ENCODE measurements around the gene C2orf76.

The C2orf76 gene

GRCh38 chr2:119337749-119338148, 28.9 kb downstream of the C2orf76 start:
- no peak for DNase-seq

GRCh38 chr2:119333833-119334232, 32.8 kb downstream of the C2orf76 start:
- no peak for DNase-seq

GRCh38 chr2:119333360-119333759, 33.3 kb downstream of the C2orf76 start:
- no peak for DNase-seq

- DNase-seq = no peak
Measured at GRCh38 chr2:119332953-119333352, 33.7 kb downstream of the C2orf76 start.

GRCh38 chr2:119327431-119327830, 39.2 kb downstream of the C2orf76 start:
- no peak for DNase-seq

- DNase-seq = no peak
Measured at GRCh38 chr2:119326938-119327337, 39.7 kb downstream of the C2orf76 start.

GRCh38 chr2:119324685-119325270, 41.9 kb downstream of the C2orf76 start:
- DNase-seq = no peak

GRCh38 chr2:119323459-119323858, 43.2 kb downstream of the C2orf76 start:
- no peak for DNase-seq

- DNase-seq = no peak
Measured at GRCh38 chr2:119319593-119319992, 47.0 kb downstream of the C2orf76 start.

- DNase-seq = no peak
Measured at GRCh38 chr2:119317554-119317953, 49.1 kb downstream of the C2orf76 start.

- DNase-seq = no peak
Measured at GRCh38 chr2:119316066-119316465, 50.6 kb downstream of the C2orf76 start.

- DNase-seq = no peak
Measured at GRCh38 chr2:119315241-119315925, 51.3 kb downstream of the C2orf76 start.

- DNase-seq = no peak
Measured at GRCh38 chr2:119311831-119312230, 54.8 kb downstream of the C2orf76 start.

GRCh38 chr2:119311371-119311770, 55.3 kb downstream of the C2orf76 start:
- no peak for DNase-seq

- no peak for DNase-seq
Measured at GRCh38 chr2:119308793-119309330, 57.8 kb downstream of the C2orf76 start.

- DNase-seq = no peak
Measured at GRCh38 chr2:119307419-119308140, 59.1 kb downstream of the C2orf76 start.

GRCh38 chr2:119306196-119306590, 60.4 kb downstream of the C2orf76 start:
- no peak for DNase-seq

- DNase-seq = no peak
Measured at GRCh38 chr2:119305497-119306195, 61.0 kb downstream of the C2orf76 start.

GRCh38 chr2:119304847-119305246, 61.8 kb downstream of the C2orf76 start:
- DNase-seq = no peak

GRCh38 chr2:119301413-119301812, 65.2 kb downstream of the C2orf76 start:
- no peak for DNase-seq

- DNase-seq = no peak
Measured at GRCh38 chr2:119295688-119296375, 70.8 kb downstream of the C2orf76 start.

- DNase-seq = no peak
Measured at GRCh38 chr2:119294671-119295070, 72.0 kb downstream of the C2orf76 start.

GRCh38 chr2:119293900-119294299, 72.7 kb downstream of the C2orf76 start:
- DNase-seq = no peak

Measured in activated CD4-positive, alpha-beta T cell treated with anti-CD3 and anti-CD28 coated beads, Interleukin-2, amount 50 U/mL, for 1 hour (primary cell).